Measurements from ENCODE around the gene IL1RAP.

The IL1RAP gene

DNA sequence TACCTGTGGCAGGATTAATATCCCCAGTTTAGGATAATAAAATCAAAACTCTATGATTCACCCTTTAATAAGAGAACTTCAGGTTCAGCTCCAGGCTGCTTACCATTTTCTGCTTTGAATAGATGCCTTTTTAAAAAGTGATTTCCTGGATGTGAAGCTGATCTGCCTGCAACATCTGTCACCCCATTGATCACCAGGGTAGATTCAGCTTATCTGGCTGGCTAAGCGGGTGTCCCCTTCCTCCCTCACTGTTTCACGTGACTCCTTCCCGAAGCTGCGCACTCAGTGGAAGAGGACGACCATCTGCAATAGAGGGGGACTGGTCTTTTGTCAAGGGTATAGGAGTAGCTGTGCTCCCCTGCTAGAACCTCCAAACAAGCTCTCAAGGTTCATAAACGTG is 128.1 kb downstream of the IL1RAP start:
- no peak for DNase-seq (ENCODE audit: low read depth)
- no peak overlapping the region for H3K4me3 ChIP-seq (ENCODE audit: control insufficient read depth, low read depth, low read length)
- TF ChIP-seq, protein P1, sequence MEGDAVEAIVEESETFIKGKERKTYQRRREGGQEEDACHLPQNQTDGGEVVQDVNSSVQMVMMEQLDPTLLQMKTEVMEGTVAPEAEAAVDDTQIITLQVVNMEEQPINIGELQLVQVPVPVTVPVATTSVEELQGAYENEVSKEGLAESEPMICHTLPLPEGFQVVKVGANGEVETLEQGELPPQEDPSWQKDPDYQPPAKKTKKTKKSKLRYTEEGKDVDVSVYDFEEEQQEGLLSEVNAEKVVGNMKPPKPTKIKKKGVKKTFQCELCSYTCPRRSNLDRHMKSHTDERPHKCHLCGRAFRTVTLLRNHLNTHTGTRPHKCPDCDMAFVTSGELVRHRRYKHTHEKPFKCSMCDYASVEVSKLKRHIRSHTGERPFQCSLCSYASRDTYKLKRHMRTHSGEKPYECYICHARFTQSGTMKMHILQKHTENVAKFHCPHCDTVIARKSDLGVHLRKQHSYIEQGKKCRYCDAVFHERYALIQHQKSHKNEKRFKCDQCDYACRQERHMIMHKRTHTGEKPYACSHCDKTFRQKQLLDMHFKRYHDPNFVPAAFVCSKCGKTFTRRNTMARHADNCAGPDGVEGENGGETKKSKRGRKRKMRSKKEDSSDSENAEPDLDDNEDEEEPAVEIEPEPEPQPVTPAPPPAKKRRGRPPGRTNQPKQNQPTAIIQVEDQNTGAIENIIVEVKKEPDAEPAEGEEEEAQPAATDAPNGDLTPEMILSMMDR (IDR thresholded peaks at IDR 0.05; ENCODE audit: control insufficient read depth, insufficient read depth, low read depth, low read length, missing control alignments) = no peak

DNA sequence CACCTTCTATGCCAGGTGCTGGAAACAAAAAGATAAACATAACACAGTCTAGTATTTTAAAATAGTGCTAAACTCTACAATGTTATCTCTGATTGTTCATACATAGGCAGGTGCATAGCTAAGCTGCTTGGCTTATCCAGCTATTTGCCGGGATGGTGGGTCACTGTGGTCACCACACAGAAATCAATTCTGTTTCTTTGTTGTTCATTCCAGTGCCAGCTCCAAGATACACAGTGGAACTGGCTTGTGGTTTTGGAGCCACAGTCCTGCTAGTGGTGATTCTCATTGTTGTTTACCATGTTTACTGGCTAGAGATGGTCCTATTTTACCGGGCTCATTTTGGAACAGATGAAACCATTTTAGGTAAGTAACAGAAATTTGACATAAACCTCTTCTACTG is 130.2 kb downstream of the IL1RAP start:
- DNase-seq (ENCODE audit: low read depth) = no peak
- TF ChIP-seq, protein P1 (IDR thresholded peaks at IDR 0.05; ENCODE audit: control insufficient read depth, insufficient read depth, low read depth, low read length, missing control alignments) = no peak
- H3K4me3 ChIP-seq (ENCODE audit: control insufficient read depth, low read depth, low read length) = no peak overlapping the region

DNA sequence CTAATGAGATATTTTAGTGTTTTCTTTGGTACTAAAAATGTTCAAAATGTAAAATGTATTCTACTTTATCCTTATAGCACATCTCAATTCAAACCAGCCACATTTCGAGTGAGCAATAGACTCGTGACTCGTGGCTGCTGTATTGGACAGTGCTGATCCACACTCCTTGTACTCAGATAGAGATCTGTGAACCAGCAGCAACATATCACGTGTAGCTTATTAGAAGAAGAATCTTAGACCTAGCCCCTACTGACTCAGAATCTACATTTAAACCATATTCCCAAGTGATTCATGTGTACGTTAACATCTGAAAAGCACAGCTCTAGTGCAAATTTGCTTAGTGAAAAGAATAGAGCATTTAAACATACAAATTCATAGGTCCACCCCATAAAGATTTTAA is 130.9 kb downstream of the IL1RAP start:
- H3K4me3 ChIP-seq (ENCODE audit: control insufficient read depth, low read depth, low read length) = no peak overlapping the region
- TF ChIP-seq, protein P1 (IDR thresholded peaks at IDR 0.05; ENCODE audit: control insufficient read depth, insufficient read depth, low read depth, low read length, missing control alignments) = no peak
- no peak for DNase-seq (ENCODE audit: low read depth)

DNA sequence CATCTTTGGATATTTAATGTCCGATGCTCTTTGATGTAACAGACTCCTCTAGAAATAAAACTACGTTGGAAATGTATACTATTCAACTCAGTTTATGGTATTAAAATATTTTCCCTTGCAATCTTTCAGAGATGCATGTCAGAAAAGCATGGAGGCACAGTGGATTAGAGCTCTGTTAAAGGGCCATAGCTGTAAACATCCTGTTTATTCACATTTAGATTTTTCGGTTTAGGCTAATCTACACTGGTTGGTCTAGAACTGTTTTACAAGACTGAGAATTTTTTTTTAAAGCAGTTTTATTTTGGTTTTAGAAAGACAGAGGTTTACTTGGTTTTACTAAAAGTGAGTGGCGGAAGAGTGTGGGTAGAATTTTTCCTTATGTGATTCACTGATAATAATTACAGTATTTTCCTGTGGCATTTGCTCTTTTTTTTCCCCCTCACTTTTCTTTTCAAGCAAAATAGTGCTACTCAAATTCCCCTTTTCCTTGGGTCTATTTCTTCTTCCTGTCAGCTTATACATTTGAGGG is 132.1 kb downstream of the IL1RAP start:
- TF ChIP-seq, protein P1 (IDR thresholded peaks at IDR 0.05; ENCODE audit: control insufficient read depth, insufficient read depth, low read depth, low read length, missing control alignments) = no peak
- no peak overlapping the region for H3K4me3 ChIP-seq (ENCODE audit: control insufficient read depth, low read depth, low read length)
- no peak for DNase-seq (ENCODE audit: low read depth)

DNA sequence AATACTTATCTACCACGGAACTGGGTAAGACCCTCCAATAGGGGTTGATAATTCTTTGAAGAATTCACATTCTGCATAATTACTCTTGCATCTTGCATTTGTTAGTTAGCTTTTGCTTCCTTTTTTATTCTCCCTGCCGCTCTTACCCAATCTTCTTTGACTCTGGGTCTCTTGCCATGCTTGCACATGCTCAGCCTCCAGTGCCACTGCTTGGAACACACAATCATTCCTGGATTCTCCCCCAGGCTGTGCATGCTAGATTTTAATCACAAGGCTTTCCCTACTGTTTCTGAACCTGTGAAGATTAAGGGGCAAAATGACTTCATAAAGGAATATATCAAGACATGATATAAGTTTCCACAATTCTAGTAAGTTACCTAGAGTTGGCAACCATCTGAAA is 133.1 kb downstream of the IL1RAP start:
- DNase-seq (ENCODE audit: low read depth) = no peak

DNA sequence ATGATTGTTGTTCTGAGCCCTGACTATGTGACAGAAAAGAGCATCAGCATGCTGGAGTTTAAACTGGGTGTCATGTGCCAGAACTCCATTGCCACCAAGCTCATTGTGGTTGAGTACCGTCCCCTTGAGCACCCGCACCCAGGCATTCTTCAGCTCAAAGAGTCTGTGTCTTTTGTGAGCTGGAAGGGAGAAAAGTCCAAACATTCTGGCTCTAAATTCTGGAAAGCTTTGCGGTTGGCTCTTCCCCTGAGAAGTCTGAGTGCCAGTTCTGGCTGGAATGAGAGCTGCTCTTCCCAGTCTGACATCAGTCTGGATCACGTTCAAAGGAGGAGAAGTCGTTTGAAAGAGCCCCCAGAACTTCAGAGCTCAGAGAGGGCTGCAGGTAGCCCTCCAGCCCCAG is 142.0 kb downstream of the IL1RAP start:
- no peak overlapping the region for H3K4me3 ChIP-seq (ENCODE audit: control insufficient read depth, low read depth, low read length)
- TF ChIP-seq, protein P1 (IDR thresholded peaks at IDR 0.05; ENCODE audit: control insufficient read depth, insufficient read depth, low read depth, low read length, missing control alignments) = no peak
- DNase-seq (ENCODE audit: low read depth) = no peak

More for the DNA sequence above, 133.1 kb downstream of the IL1RAP start:
- no peak overlapping the region for H3K4me3 ChIP-seq (ENCODE audit: control insufficient read depth, low read depth, low read length)
- TF ChIP-seq, protein P1 (IDR thresholded peaks at IDR 0.05; ENCODE audit: control insufficient read depth, insufficient read depth, low read depth, low read length, missing control alignments) = no peak

DNA sequence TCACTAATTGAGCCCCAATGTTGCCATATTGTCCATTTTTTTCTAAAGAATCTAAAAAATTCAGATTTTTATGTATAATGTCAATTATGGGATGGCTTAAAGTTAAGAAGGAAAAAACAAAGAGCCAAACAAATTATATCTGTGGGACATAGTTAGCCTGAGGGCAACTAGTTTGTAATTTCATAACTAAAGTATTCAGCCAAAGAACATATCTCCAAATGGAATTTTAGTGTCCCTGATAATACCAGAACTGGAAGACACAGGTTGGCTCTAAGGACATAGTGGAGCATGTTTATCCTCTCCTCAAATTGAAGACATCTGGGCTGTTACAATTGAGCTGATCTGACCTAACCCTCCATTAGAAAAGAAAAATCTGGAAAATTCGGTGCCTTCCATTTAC is 144.2 kb downstream of the IL1RAP start:
- TF ChIP-seq, protein P1 (IDR thresholded peaks at IDR 0.05; ENCODE audit: control insufficient read depth, insufficient read depth, low read depth, low read length, missing control alignments) = no peak
- DNase-seq (ENCODE audit: low read depth) = no peak

More for the DNA sequence above, 144.2 kb downstream of the IL1RAP start:
- no peak overlapping the region for H3K4me3 ChIP-seq (ENCODE audit: control insufficient read depth, low read depth, low read length)

Measured in AG09309 (cell line).